Tibial artery (tissue), 4 donors: ENCODE data around the gene BAAT.

ENCODE experiments used
- DNase-seq, 2 donors: peaks; one replicate each; pipeline ENCODE4 v3.0.0-alpha.2; 2019
- H3K27ac ChIP-seq, 2 donors: fragments of 200-600 bp; sonication (generic) in 1 of 2; 1 replicate in 1 of 2; 2 replicates in 1 of 2; pipeline ENCODE4 v1.5.1; 2018 to 2019; ENCODE audit warnings: mild to moderate bottlenecking in 1 of 2
- H3K27me3 ChIP-seq, 2 donors: fragments of 200-600 bp; sonication (generic) in 1 of 2; one replicate each; pipeline versions ENCODE4 v1.5.1 to v1.6.0; 2016 to 2019
- H3K36me3 ChIP-seq, 3 donors: fragments of 200-600 bp; sonication (generic) in 2 of 3; one replicate each; pipeline ENCODE4 v1.5.1; 2016 to 2019; ENCODE audit warnings: mild to moderate bottlenecking in 2 of 3
- H3K4me1 ChIP-seq, 4 donors: fragments of 200-600 bp; sonication (generic) in 2 of 4; 1 replicate in 3 of 4; 2 replicates in 1 of 4; pipeline ENCODE4 v1.5.1; 2016 to 2019
- H3K4me3 ChIP-seq, 2 donors: fragments of 200-600 bp; sonication (generic) in 1 of 2; 1 replicate in 1 of 2; 2 replicates in 1 of 2; pipeline ENCODE4 v1.5.1; 2018 to 2019; ENCODE audit warnings: mild to moderate bottlenecking in 2 of 2
- H3K9me3 ChIP-seq, 3 donors: fragments of 200-600 bp; sonication (generic) in 1 of 3; one replicate each; pipeline ENCODE4 v1.5.1; 2016 to 2019
- intact Hi-C: fragments of 100-400 bp; cut with DNase I; formaldehyde crosslinking; loops from one replicate; pipeline ENCODE4 v1.15.0; 2023; ENCODE audit warnings: low total_unique reads
- TF ChIP-seq, protein P1 (sequence below), 2 experiments: fragments of 200-600 bp in 1 of 2; fragments of 450-650 bp in 1 of 2; IDR thresholded peaks; one replicate each; pipeline ENCODE4 v1.5.1; 2017 to 2019; ENCODE audit warnings: antibody characterized with exemption in 2 of 2, mild to moderate bottlenecking in 1 of 2, moderate library complexity in 1 of 2

Gene BAAT

DNA sequence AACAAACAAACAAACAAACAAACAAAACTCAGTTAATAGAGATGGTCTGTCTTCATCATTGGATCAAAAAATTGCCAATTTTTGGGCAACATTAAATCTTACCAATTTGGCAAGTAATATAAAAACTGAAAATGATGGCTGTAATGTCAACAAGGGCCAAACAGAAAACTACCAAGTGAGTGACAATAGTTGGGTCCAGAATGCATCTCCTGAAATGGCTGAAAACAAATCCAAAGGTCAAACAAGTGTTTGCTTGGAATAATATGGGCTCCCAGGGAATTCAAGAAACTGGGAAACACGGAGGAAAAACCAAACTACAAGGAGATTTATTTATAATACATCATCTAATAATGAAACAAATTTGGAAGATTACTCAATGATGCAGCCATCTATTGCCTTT is 25.1 kb downstream of the BAAT start:
- intact Hi-C loops, result no loop called here
- no peak overlapping the region for H3K27ac ChIP-seq

DNA sequence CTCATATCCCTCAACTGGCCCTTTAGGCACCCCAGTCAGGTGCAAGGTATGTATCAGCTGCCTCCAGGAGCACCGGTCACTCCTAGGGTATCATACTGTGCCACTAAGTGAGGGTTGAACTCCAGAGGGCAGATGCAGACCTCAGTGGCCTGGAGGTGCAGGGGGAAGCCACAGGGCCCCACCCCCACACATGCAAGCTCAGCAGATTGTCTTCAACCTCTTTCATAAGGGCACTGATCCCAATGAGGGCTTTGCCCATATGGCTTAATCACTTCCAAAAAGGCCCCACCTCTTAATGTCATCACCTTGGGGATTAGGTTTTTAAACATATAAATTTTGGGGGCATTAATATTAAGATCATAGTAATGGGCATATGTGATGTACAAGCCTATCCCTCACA is 28.2 kb downstream of the BAAT start:
- H3K27ac ChIP-seq, result no peak overlapping the region
- DNase-seq, result no peak
- H3K9me3 ChIP-seq, result no peaks in the 10 kb centered on the region
- TF ChIP-seq, protein P1, sequence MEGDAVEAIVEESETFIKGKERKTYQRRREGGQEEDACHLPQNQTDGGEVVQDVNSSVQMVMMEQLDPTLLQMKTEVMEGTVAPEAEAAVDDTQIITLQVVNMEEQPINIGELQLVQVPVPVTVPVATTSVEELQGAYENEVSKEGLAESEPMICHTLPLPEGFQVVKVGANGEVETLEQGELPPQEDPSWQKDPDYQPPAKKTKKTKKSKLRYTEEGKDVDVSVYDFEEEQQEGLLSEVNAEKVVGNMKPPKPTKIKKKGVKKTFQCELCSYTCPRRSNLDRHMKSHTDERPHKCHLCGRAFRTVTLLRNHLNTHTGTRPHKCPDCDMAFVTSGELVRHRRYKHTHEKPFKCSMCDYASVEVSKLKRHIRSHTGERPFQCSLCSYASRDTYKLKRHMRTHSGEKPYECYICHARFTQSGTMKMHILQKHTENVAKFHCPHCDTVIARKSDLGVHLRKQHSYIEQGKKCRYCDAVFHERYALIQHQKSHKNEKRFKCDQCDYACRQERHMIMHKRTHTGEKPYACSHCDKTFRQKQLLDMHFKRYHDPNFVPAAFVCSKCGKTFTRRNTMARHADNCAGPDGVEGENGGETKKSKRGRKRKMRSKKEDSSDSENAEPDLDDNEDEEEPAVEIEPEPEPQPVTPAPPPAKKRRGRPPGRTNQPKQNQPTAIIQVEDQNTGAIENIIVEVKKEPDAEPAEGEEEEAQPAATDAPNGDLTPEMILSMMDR (IDR thresholded peaks at IDR 0.05), result no peak
- intact Hi-C loops, result no loop called here
- no peaks in the 10 kb centered on the region for H3K36me3 ChIP-seq
- no peaks in the 10 kb centered on the region for H3K4me1 ChIP-seq
- no peaks in the 10 kb centered on the region for H3K27me3 ChIP-seq
- no peak overlapping the region for H3K4me3 ChIP-seq

More for the DNA sequence above, 25.1 kb downstream of the BAAT start:
- H3K4me3 ChIP-seq, result no peak overlapping the region
- no peaks in the 10 kb centered on the region for H3K36me3 ChIP-seq
- H3K27me3 ChIP-seq, result no peaks in the 10 kb centered on the region
- no peak for DNase-seq
- H3K9me3 ChIP-seq, result no peaks in the 10 kb centered on the region
- no peaks in the 10 kb centered on the region for H3K4me1 ChIP-seq
- TF ChIP-seq, protein P1 (IDR thresholded peaks at IDR 0.05), result no peak

DNA sequence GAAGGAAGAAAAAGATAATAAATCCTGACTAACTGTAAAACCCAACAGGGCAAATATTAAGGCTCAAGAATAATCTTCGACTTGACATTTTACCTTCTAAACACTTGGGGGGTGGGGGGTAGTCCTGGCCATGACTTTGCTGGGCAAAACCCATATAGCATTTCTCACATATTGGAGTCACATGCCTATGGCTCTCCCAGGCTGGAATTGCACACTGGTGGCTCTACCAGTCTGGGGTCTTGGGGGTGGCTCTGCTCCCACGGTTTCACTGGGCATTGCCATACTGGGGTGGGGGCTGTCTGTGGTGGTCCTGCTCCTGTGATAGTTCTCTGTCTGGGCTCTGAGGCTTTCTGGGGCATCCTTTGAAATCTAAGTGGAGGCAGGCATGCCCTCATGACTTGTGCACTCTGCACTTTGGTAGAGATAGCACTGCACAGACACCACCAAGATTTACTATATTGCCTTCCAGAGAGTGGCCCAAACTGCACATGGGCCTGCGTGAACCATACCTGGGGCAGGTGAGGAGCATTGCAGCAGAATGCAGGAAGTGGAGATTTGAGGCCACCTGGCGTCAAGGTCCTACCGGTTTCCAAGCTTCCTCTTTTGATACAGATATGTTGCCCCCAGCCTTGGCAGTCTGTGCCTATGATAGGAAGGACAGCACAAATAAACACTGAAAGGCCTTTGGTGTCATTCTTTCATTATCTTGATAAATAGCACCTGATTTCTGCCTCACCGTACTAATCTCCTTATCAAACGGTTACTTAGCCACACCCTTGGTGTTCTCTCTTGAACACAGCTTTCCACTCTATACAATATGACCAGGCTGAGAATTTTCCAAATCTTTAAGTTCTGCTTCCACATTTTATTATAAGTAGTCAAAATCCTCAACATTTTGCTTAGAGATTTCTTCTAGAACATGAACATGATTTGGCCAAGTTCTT is 29.8 kb downstream of the BAAT start:
- no peak overlapping the region for H3K4me3 ChIP-seq
- no peaks in the 10 kb centered on the region for H3K36me3 ChIP-seq
- no peak overlapping the region for H3K27ac ChIP-seq
- H3K4me1 ChIP-seq, result no peaks in the 10 kb centered on the region
- H3K27me3 ChIP-seq, result no peaks in the 10 kb centered on the region
- TF ChIP-seq, protein P1 (IDR thresholded peaks at IDR 0.05), result no peak
- no peak for DNase-seq
- no peaks in the 10 kb centered on the region for H3K9me3 ChIP-seq
- intact Hi-C loops, result no loop called here

DNA sequence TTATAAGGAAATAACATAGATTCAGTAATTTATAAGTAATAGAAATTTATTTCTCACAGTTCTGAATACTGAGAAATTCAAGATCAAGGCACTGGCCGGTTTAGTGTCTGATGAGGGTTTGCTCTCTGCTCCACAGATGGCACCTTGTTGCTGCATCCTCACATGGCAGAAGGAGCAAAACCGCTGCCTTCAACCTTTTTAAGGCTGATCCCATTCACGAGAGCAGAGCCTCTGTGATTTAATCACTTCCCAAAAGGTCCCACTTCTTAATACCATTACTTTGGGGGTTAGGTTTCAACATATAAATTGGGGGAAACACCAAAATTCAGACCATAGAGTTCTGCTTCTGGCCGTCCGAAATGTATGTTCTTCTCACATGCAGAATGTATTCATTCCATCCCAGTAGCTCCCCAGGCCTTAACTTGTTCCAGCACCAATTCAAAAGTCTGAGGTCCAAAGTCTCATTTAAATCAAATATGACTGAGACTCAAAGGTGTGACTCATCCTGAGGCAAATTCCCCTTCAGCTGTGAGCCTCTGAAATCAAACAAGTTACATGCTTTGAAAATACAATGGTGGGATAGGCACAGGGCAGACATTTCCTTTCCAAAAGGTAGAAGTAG is 30.6 kb downstream of the BAAT start:
- H3K4me3 ChIP-seq, result no peak overlapping the region
- H3K27me3 ChIP-seq, result no peaks in the 10 kb centered on the region
- intact Hi-C loops, result no loop called here
- DNase-seq, result no peak
- H3K4me1 ChIP-seq, result no peaks in the 10 kb centered on the region
- H3K36me3 ChIP-seq, result no peaks in the 10 kb centered on the region
- H3K27ac ChIP-seq, result no peak overlapping the region
- H3K9me3 ChIP-seq, result no peaks in the 10 kb centered on the region
- TF ChIP-seq, protein P1 (IDR thresholded peaks at IDR 0.05), result no peak

DNA sequence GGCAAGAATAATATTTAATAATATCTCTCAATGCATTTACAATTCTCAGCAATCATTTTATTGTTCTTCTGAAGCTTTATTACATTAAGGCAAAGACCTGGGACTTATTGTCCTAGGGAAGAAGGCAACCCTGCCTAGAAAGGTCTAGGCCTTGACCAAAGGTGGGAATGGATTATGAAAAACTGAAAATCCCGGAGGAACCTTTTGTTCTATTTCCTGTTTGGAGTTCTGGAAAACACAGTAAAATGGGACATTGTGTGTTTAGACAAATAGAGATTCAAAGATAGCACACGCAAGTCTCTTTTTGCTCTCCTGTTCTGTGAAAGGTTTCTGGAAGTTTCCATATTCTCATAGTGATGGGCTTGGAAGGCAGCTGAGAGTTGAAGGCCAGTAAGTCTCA is 31.1 kb downstream of the BAAT start:
- intact Hi-C loops, result no loop called here
- no peak overlapping the region for H3K27ac ChIP-seq
- TF ChIP-seq, protein P1 (IDR thresholded peaks at IDR 0.05), result no peak

More for the DNA sequence above, 31.1 kb downstream of the BAAT start:
- no peaks in the 10 kb centered on the region for H3K36me3 ChIP-seq
- DNase-seq, result no peak
- H3K9me3 ChIP-seq, result no peaks in the 10 kb centered on the region
- H3K27me3 ChIP-seq, result no peaks in the 10 kb centered on the region
- no peaks in the 10 kb centered on the region for H3K4me1 ChIP-seq
- H3K4me3 ChIP-seq, result no peak overlapping the region
